Epithelial cell of esophagus (primary cell): ENCODE results near the gene TMEM143.
"Not testable (repeated sequence)": the region's sequence is repeated elsewhere in the genome, so short reads cannot be mapped to it uniquely, and the experiment has no call there.

Experiments used
- DNase-seq: peaks from one replicate; pipeline ENCODE4 v3.0.0; 2010; ENCODE audit warnings: low read depth
- H3K4me3 ChIP-seq: 2 replicates; pipeline ENCODE4 v1.5.1; 2011; ENCODE audit warnings: mild to moderate bottlenecking, low read length, control low read depth
- TF ChIP-seq, protein P1 (sequence below): IDR thresholded peaks from 2 replicates; pipeline ENCODE4 v1.5.1; 2011; ENCODE audit warnings: low read depth, mild to moderate bottlenecking, low read length, control low read depth, inconsistent platforms; ENCODE audit not compliant: insufficient read depth; ENCODE audit errors: missing control alignments

The TMEM143 gene

GRCh38 chr19:48329167-48329891 is 34.4 kb downstream of the TMEM143 start:
- peak; percentile 73 for DNase-seq
- no peak overlapping the region for H3K4me3 ChIP-seq
- TF ChIP-seq, protein P1, sequence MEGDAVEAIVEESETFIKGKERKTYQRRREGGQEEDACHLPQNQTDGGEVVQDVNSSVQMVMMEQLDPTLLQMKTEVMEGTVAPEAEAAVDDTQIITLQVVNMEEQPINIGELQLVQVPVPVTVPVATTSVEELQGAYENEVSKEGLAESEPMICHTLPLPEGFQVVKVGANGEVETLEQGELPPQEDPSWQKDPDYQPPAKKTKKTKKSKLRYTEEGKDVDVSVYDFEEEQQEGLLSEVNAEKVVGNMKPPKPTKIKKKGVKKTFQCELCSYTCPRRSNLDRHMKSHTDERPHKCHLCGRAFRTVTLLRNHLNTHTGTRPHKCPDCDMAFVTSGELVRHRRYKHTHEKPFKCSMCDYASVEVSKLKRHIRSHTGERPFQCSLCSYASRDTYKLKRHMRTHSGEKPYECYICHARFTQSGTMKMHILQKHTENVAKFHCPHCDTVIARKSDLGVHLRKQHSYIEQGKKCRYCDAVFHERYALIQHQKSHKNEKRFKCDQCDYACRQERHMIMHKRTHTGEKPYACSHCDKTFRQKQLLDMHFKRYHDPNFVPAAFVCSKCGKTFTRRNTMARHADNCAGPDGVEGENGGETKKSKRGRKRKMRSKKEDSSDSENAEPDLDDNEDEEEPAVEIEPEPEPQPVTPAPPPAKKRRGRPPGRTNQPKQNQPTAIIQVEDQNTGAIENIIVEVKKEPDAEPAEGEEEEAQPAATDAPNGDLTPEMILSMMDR, result no peak

GRCh38 chr19:48325265-48325910 is 38.4 kb downstream of the TMEM143 start, which contains the start of gene EMP3:
EMP3 (plus strand) TSS chr19:48325552; CDS start chr19:48326845, 1,293 bp downstream.
- peak; percentile 66 for DNase-seq
- TF ChIP-seq, protein P1, result no peak
- peak within 1 kb of the TSS; percentile 39 for H3K4me3 ChIP-seq

- TF ChIP-seq, protein P1, result no peak
- H3K4me3 ChIP-seq, result peak overlapping the region; percentile 67
- DNase-seq, result peak; percentile 99
These were observed 41.8 kb downstream of the TMEM143 start for GRCh38 chr19:48321622-48322591.

DNA sequence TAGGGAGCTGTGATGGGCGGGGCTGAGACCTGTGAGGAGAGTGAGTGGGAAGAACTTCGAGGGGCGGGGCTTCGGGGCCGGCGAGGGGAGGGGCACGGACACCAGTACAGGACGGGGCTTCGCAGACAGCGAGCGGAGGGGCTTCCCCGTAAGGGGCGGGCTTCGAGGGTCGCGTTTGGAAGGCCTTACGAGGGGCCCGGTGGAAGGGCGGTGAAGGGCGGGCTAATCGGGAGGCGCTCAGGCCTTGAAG is 42.4 kb downstream of the TMEM143 start:
- DNase-seq, result peak; percentile 97
- peak overlapping the region; percentile 67 for H3K4me3 ChIP-seq
- TF ChIP-seq, protein P1, result no peak

GRCh38 chr19:48319647-48320541 is 43.8 kb downstream of the TMEM143 start:
- peak; percentile 81 for DNase-seq
- no peak overlapping the region for H3K4me3 ChIP-seq
- TF ChIP-seq, protein P1, result peak; percentile 84

DNA sequence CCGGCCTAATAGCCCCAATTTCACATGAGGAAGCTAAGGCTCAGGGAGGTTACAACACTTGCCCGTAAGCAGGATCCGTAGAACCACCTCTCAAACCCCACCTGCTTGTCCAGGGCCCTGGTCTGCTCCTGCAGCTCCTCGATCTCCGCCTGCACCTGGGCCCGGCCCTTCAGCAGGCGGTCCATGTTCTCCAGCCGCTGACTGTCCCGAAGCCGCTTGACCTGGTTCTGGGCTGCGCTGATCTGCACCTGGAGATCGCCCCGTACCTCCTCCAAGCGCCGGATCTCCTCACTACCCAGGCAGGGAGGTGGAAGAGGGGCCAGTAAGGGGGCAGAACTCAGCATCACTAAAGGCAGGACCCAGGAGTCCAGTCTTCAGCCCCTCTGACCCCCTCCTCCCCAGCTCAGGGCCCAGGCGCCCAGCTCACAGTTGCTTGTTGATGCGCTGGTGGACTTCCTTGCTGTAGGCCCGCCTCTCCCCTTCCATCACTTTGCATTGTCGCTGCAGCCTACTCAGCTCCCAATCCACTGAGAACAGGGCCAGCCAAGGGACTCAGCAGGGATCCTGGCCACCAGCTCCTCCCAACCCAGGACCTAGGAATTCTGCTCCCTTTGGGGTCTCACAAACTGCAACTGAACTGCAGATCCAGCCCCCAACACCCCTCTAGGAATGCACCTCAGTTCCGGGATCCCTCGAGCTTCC is 45.3 kb downstream of the TMEM143 start:
- no peak for DNase-seq
- TF ChIP-seq, protein P1, result no peak
- H3K4me3 ChIP-seq, result no peak overlapping the region

DNA sequence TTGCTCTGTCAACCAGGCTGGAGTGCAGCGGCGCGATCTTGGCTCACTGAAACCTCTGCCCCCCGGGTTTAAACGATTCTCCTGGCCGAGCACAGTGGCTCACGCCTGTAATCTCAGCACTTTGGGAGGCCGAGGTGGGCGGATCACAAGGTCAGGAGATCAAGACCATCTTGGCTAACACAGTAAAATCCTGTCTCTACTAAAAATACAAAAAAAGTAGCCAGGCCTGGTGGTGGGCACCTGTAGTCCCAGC is 46.1 kb downstream of the TMEM143 start:
- DNase-seq, H3K4me3 ChIP-seq: not testable (repeated sequence)
